H9 (cell line): ENCODE results near the gene YOD1. TPM values are rescaled to one million over a fixed set of nuclear protein-coding genes. Genes with fewer than 3 reads are reported as not detected.

Source experiments
- DNase-seq: peaks from one replicate; pipeline ENCODE4 v3.0.0-alpha.2; 2017
- H2AFZ ChIP-seq: one replicate; pipeline ENCODE4 v1.6.1; 2013; ENCODE audit warnings: mild to moderate bottlenecking, low read length, control low read depth, moderate library complexity
- H2AK5ac ChIP-seq: 2 replicates; pipeline ENCODE4 v1.6.1; 2013; ENCODE audit warnings: low read length, control low read depth, mixed read lengths; ENCODE audit not compliant: insufficient read length
- H2BK120ac ChIP-seq: one replicate; pipeline ENCODE4 v1.6.1; 2013; ENCODE audit warnings: low read depth, mild to moderate bottlenecking, low read length, control low read depth, inconsistent platforms; ENCODE audit not compliant: poor library complexity, severe bottlenecking
- H2BK12ac ChIP-seq: 2 replicates; pipeline ENCODE4 v1.6.1; 2013; ENCODE audit warnings: low read length, control low read depth, mixed read lengths, low read depth; ENCODE audit not compliant: insufficient read length
- H2BK15ac ChIP-seq: 2 replicates; pipeline ENCODE4 v1.6.1; 2013; ENCODE audit warnings: low read depth, low read length, control low read depth
- H2BK20ac ChIP-seq: one replicate; pipeline ENCODE4 v1.6.1; 2013; ENCODE audit warnings: low read depth, mild to moderate bottlenecking, low read length, control low read depth, inconsistent platforms; ENCODE audit not compliant: poor library complexity, severe bottlenecking
- H2BK5ac ChIP-seq: 2 replicates; pipeline ENCODE4 v1.6.1; 2013; ENCODE audit warnings: low read length, control low read depth, mixed read lengths; ENCODE audit not compliant: insufficient read length
- H3K14ac ChIP-seq: 2 replicates; pipeline ENCODE4 v1.6.1; 2013; ENCODE audit warnings: low read length, control low read depth; ENCODE audit not compliant: insufficient read depth
- H3K18ac ChIP-seq: 2 replicates; pipeline ENCODE4 v1.6.1; 2013; ENCODE audit warnings: low read depth, mild to moderate bottlenecking, mixed read lengths, low read length, control low read depth; ENCODE audit not compliant: insufficient read length
- H3K23ac ChIP-seq: 2 replicates; pipeline ENCODE4 v1.6.1; 2013; ENCODE audit warnings: low read length, control low read depth, mixed read lengths, low read depth; ENCODE audit not compliant: insufficient read length
- H3K23me2 ChIP-seq: 2 replicates; pipeline ENCODE4 v1.6.1; 2013; ENCODE audit warnings: low read depth, mild to moderate bottlenecking, mixed read lengths, low read length, control low read depth; ENCODE audit not compliant: insufficient read length, poor library complexity, severe bottlenecking
- H3K27ac ChIP-seq: 2 replicates; pipeline ENCODE4 v1.5.1; 2013; ENCODE audit warnings: low read length, control low read depth, mixed read lengths, low read depth; ENCODE audit not compliant: insufficient read length
- H3K27me3 ChIP-seq: 2 replicates; pipeline ENCODE4 v1.6.1; 2013; ENCODE audit warnings: low read length, control low read depth, inconsistent platforms; ENCODE audit not compliant: insufficient read depth
- H3K4ac ChIP-seq: 2 replicates; pipeline ENCODE4 v1.6.1; 2013; ENCODE audit warnings: low read depth, mild to moderate bottlenecking, control low read depth, inconsistent platforms, low read length, moderate library complexity
- H3K4me1 ChIP-seq: 2 replicates; pipeline ENCODE4 v1.6.1; 2013; ENCODE audit warnings: low read length, control low read depth, inconsistent platforms; ENCODE audit not compliant: insufficient read depth
- H3K4me2 ChIP-seq: 2 replicates; pipeline ENCODE4 v1.6.1; 2013; ENCODE audit warnings: low read length, control low read depth, mixed read lengths; ENCODE audit not compliant: insufficient read length, insufficient read depth
- H3K56ac ChIP-seq: 2 replicates; pipeline ENCODE4 v1.6.1; 2013; ENCODE audit warnings: low read depth, mild to moderate bottlenecking, mixed read lengths, low read length, control low read depth; ENCODE audit not compliant: insufficient read length
- H3K79me1 ChIP-seq: 2 replicates; pipeline ENCODE4 v1.6.1; 2013; ENCODE audit warnings: low read depth, mild to moderate bottlenecking, moderate library complexity, low read length, control low read depth, inconsistent platforms; ENCODE audit not compliant: insufficient read depth, poor library complexity, severe bottlenecking
- H3K79me2 ChIP-seq: 2 replicates; pipeline ENCODE4 v1.6.1; 2013; ENCODE audit warnings: low read length, control low read depth, inconsistent platforms; ENCODE audit not compliant: insufficient read depth
- H3K9ac ChIP-seq: 2 replicates; pipeline ENCODE4 v1.6.1; 2013; ENCODE audit warnings: low read length, control low read depth, mixed read lengths; ENCODE audit not compliant: insufficient read length; ENCODE audit errors: extremely low read depth
- H3K9me3 ChIP-seq: one replicate; pipeline ENCODE4 v1.6.1; 2013; ENCODE audit warnings: low read depth, low read length, inconsistent platforms; ENCODE audit not compliant: control insufficient read depth
- H3T11ph ChIP-seq: one replicate; pipeline ENCODE4 v1.6.1; 2013; ENCODE audit warnings: mild to moderate bottlenecking, low read length, control low read depth, inconsistent platforms
- H4K20me1 ChIP-seq: one replicate; pipeline ENCODE4 v1.6.1; 2013; ENCODE audit not compliant: control insufficient read depth, insufficient read length, insufficient read depth
- H4K5ac ChIP-seq: 2 replicates; pipeline ENCODE4 v1.6.1; 2013; ENCODE audit warnings: low read depth, mild to moderate bottlenecking, mixed read lengths, low read length, control low read depth; ENCODE audit not compliant: insufficient read length
- H4K8ac ChIP-seq: replicated peaks from 2 replicates; pipeline ENCODE4 v1.6.1; 2013; ENCODE audit warnings: low read length, control low read depth, mixed read lengths, low read depth; ENCODE audit not compliant: insufficient read length
- H4K91ac ChIP-seq: 2 replicates; pipeline ENCODE4 v1.6.1; 2013; ENCODE audit warnings: low read depth, mild to moderate bottlenecking, moderate library complexity, mixed read lengths, low read length, control low read depth; ENCODE audit not compliant: insufficient read length
- H3K27ac Mint-ChIP-seq, 3 experiments: 2 replicates in 2 of 3; 3 replicates in 1 of 3; pipeline ENCODE4 v1.8.0; 2020 to 2021; ENCODE audit warnings: mixed read lengths in 3 of 3, mild to moderate bottlenecking in 1 of 3, moderate library complexity in 1 of 3
- H3K27me3 Mint-ChIP-seq: 2 replicates; pipeline ENCODE4 v1.8.0; 2021; ENCODE audit warnings: low read depth, mild to moderate bottlenecking, moderate library complexity, mixed read lengths
- H3K36me3 Mint-ChIP-seq, 3 experiments: 2 replicates in 2 of 3; 3 replicates in 1 of 3; pipeline ENCODE4 v1.8.0; 2020 to 2021; ENCODE audit warnings: low read depth in 3 of 3, mixed read lengths in 3 of 3; ENCODE audit not compliant: insufficient read depth in 1 of 3
- H3K4me1 Mint-ChIP-seq, 2 experiments: 2 replicates each; pipeline ENCODE4 v1.8.0; 2020; ENCODE audit warnings: mixed read lengths in 2 of 2
- H3K4me3 Mint-ChIP-seq, 2 experiments: 2 replicates in 1 of 2; 3 replicates in 1 of 2; pipeline ENCODE4 v1.8.0; 2020 to 2021; ENCODE audit warnings: mild to moderate bottlenecking in 2 of 2, mixed read lengths in 2 of 2, moderate library complexity in 1 of 2
- H3K9me3 Mint-ChIP-seq, 2 experiments: 2 replicates in 1 of 2; 3 replicates in 1 of 2; pipeline ENCODE4 v1.8.0; 2020; ENCODE audit warnings: mild to moderate bottlenecking in 2 of 2, mixed read lengths in 2 of 2, moderate library complexity in 1 of 2
- CTCF ChIP-seq: fragments of 200-600 bp; sonication (generic); conservative IDR thresholded peaks from 3 replicates; pipeline ENCODE4 v1.8.0; 2021; ENCODE audit warnings: antibody characterized with exemption, mild to moderate bottlenecking
- WGBS: extraction: QIAGEN DNeasy Blood & Tissue Kit; methylation state at CpG from one replicate; pipeline ENCODE4 v1.1.7; 2013; ENCODE audit warnings: missing lambda C conversion rate, low lambda C conversion rate, mixed read lengths; ENCODE audit not compliant: insufficient read length; ENCODE audit errors: extremely low coverage; 5-methylcytosine and 5-hydroxymethylcytosine counted together
- total RNA-seq: library from RNA; stranded (reverse); gene quantifications from 2 replicates; pipeline ENCODE4 v1.2.1, GENCODE V29; 2021

The YOD1 gene
- total RNA-seq, 1 experiment from 2014 or later, result 8.6 TPM

DNA sequence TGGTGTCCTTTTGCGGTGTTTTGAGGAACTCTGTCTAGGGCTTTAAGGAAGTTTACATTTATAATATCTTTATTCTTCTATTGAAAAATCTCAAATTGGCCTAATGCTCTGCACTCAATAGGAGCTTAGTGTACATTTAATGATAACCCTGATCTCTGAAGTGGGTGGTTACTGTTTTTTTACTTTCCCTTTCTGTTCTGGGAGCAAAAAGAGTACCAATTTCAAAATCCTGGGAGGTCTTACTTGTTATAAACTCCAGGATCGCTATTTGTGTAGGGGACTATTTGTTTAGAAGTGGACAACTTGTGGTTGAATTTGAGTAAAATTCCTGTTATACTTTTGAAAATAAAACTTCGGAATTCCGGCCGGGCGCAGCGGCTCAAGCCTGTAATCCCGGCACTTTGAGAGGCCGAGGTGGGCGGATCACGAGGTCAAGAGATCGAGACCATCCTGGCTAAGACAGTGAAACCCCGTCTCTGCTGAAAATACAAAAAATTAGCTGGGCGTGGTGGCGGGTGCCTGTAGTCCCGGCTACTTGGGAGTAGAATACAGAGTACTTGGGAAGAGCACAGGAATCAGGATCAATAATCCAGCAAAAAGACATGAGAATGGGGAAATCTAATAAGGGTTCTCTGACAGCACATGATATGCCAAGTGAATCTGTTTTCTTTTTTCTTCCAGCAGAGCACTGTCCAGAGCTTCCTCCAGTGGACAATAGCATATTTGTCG lies 38.8 kb upstream of the YOD1 start:
- Histone ChIP-seq H4K5ac (no peak overlapping the region), H2AFZ (no peak overlapping the region), H3K79me1 (no peaks in the 10 kb centered on the region), H3K14ac (no peak overlapping the region), H3T11ph (no peak overlapping the region), H2BK12ac (no peak overlapping the region), H3K27ac (no peak overlapping the region), H2BK15ac (no peak overlapping the region), H4K20me1 (no peaks in the 10 kb centered on the region), H3K56ac (no peak overlapping the region), H2BK20ac (no peak overlapping the region), H2BK5ac (no peak overlapping the region), H3K9me3 (no peaks in the 10 kb centered on the region), H3K4me2 (no peak overlapping the region), H3K79me2 (no peaks in the 10 kb centered on the region), H4K91ac (no peak overlapping the region), H2AK5ac (no peak overlapping the region), H3K23ac (no peak overlapping the region), H3K18ac (no peak overlapping the region), H3K27me3 (no peaks in the 10 kb centered on the region), H2BK120ac (no peak overlapping the region), H3K23me2 (no peaks in the 10 kb centered on the region), H3K9ac (no peak overlapping the region), H3K4ac (no peak overlapping the region), H3K4me1 (no peaks in the 10 kb centered on the region; the same call in 1 of the 2 replicates), H4K8ac (no peak overlapping the region)
- no peak for DNase-seq
- WGBS, result no CpG with 5 or more reads among the region's 17 CpGs
- H3K27me3 Mint-ChIP-seq, result no peaks in the 10 kb centered on the region
- H3K36me3 Mint-ChIP-seq, result no peaks in the 10 kb centered on the region
- no peaks in the 10 kb centered on the region for H3K9me3 Mint-ChIP-seq
- no peak for TF ChIP-seq CTCF
- peaks cover 5 to 9% of the 10 kb centered on the region in 2 experiments for H3K4me1 Mint-ChIP-seq
- no peak overlapping the region for H3K4me3 Mint-ChIP-seq
- no peak overlapping the region for H3K27ac Mint-ChIP-seq
